ENCODE measurements around the gene SPINDOC. TPM values are rescaled to one million over a fixed set of nuclear protein-coding genes. Genes with fewer than 3 reads are reported as not detected.
"Not testable (repeated sequence)": the region's sequence is repeated elsewhere in the genome, so short reads cannot be mapped to it uniquely, and the experiment has no call there.

The SPINDOC gene
- polyA plus RNA-seq, 4 donors: 26.7 to 43.9 (median 27.1) TPM

- DNase-seq (ENCODE audit: low read depth in 4 of 4, low spot score in 3 of 4): no peak
These were observed 38.1 kb downstream of the SPINDOC start for GRCh38 chr11:63851364-63851763.

GRCh38 chr11:63853476-63853875, 40.2 kb downstream of the SPINDOC start:
- DNase-seq (ENCODE audit: low read depth in 4 of 4, low spot score in 3 of 4): no peak

- DNase-seq (ENCODE audit: low read depth in 4 of 4, low spot score in 3 of 4): no peak
These were observed 41.4 kb downstream of the SPINDOC start for GRCh38 chr11:63854696-63855095.

- no peak for DNase-seq (ENCODE audit: low read depth in 4 of 4, low spot score in 3 of 4)
These were observed 42.7 kb downstream of the SPINDOC start for GRCh38 chr11:63855975-63856374.

GRCh38 chr11:63858628-63859550, 45.6 kb downstream of the SPINDOC start:
- no peak for DNase-seq (ENCODE audit: low read depth in 4 of 4, low spot score in 3 of 4)

GRCh38 chr11:63862923-63863322, 49.7 kb downstream of the SPINDOC start:
- DNase-seq (ENCODE audit: low read depth in 4 of 4, low spot score in 3 of 4): no peak

- DNase-seq (ENCODE audit: low read depth in 4 of 4, low spot score in 3 of 4): not testable (repeated sequence)
These were observed 50.4 kb downstream of the SPINDOC start for GRCh38 chr11:63863620-63864019.

GRCh38 chr11:63866211-63866610, 53.0 kb downstream of the SPINDOC start:
- DNase-seq (ENCODE audit: low read depth in 4 of 4, low spot score in 3 of 4): no peak

GRCh38 chr11:63867511-63867910, 54.3 kb downstream of the SPINDOC start:
- no peak for DNase-seq (ENCODE audit: low read depth in 4 of 4, low spot score in 3 of 4)

- no peak for DNase-seq (ENCODE audit: low read depth in 4 of 4, low spot score in 3 of 4)
These were observed 55.3 kb downstream of the SPINDOC start for GRCh38 chr11:63868399-63869064.

GRCh38 chr11:63869171-63869591, 55.9 kb downstream of the SPINDOC start:
- DNase-seq (ENCODE audit: low read depth in 4 of 4, low spot score in 3 of 4): no peak

- DNase-seq (ENCODE audit: low read depth in 4 of 4, low spot score in 3 of 4): no peak
These were observed 56.4 kb downstream of the SPINDOC start for GRCh38 chr11:63869683-63870082.

GRCh38 chr11:63870351-63871140, 57.3 kb downstream of the SPINDOC start:
- no peak for DNase-seq (ENCODE audit: low read depth in 4 of 4, low spot score in 3 of 4)

- DNase-seq (ENCODE audit: low read depth in 4 of 4, low spot score in 3 of 4): peak in 3 of 4 donors; percentile 45 to 63 (median 57)
These were observed 58.9 kb downstream of the SPINDOC start for GRCh38 chr11:63871962-63872799.

GRCh38 chr11:63872800-63873197, 59.5 kb downstream of the SPINDOC start:
- no peak for DNase-seq (ENCODE audit: low read depth in 4 of 4, low spot score in 3 of 4)

GRCh38 chr11:63873311-63873710, 60.1 kb downstream of the SPINDOC start:
- no peak for DNase-seq (ENCODE audit: low read depth in 4 of 4, low spot score in 3 of 4)

GRCh38 chr11:63874511-63874910, 61.3 kb downstream of the SPINDOC start:
- no peak for DNase-seq (ENCODE audit: low read depth in 4 of 4, low spot score in 3 of 4)

GRCh38 chr11:63875506-63876065, 62.3 kb downstream of the SPINDOC start:
- DNase-seq (ENCODE audit: low read depth in 4 of 4, low spot score in 3 of 4): no peak

- no peak for DNase-seq (ENCODE audit: low read depth in 4 of 4, low spot score in 3 of 4)
These were observed 63.4 kb downstream of the SPINDOC start for GRCh38 chr11:63876616-63877015.

Measured in left renal pelvis (tissue), 4 donors.